ENCODE results near the gene PDIA6.

PDIA6 gene

GRCh38 chr2:10833021-10833420 is 20.4 kb upstream of the PDIA6 start:
- Histone ChIP-seq H3K9me3 (ENCODE audit: control insufficient read depth in 1 of 2, low read length in 2 of 2) (no peaks in the 10 kb centered on the region), H3K9ac (ENCODE audit: low read depth in 1 of 2, low read length in 2 of 2) (no peak overlapping the region), H3K36me3 (ENCODE audit: control insufficient read depth in 1 of 2, insufficient read depth in 2 of 2, low read length in 2 of 2) (no peaks in the 10 kb centered on the region), H3K27me3 (ENCODE audit: control insufficient read depth in 1 of 2, insufficient read depth in 2 of 2, low read length in 2 of 2) (peaks cover 4 to 5% of the 10 kb centered on the region in 2 donors), H3K4me1 (ENCODE audit: control insufficient read depth in 1 of 2, insufficient read depth in 2 of 2, low read length in 2 of 2) (peaks cover 10 to 13% of the 10 kb centered on the region in 2 donors), H3K4me3 (ENCODE audit: low read depth in 1 of 2, low read length in 2 of 2) (no peak overlapping the region), H3K27ac (ENCODE audit: low read depth, low read length) (no peak overlapping the region)

GRCh38 chr2:10832203-10832936 is 19.8 kb upstream of the PDIA6 start:
- Histone ChIP-seq H3K27ac (ENCODE audit: low read depth, low read length) (no peak overlapping the region), H3K9ac (ENCODE audit: low read depth in 1 of 2, low read length in 2 of 2) (no peak overlapping the region), H3K4me3 (ENCODE audit: low read depth in 1 of 2, low read length in 2 of 2) (no peak overlapping the region), H3K27me3 (ENCODE audit: control insufficient read depth in 1 of 2, insufficient read depth in 2 of 2, low read length in 2 of 2) (peaks cover 4 to 5% of the 10 kb centered on the region in 2 donors), H3K9me3 (ENCODE audit: control insufficient read depth in 1 of 2, low read length in 2 of 2) (no peaks in the 10 kb centered on the region), H3K36me3 (ENCODE audit: control insufficient read depth in 1 of 2, insufficient read depth in 2 of 2, low read length in 2 of 2) (no peaks in the 10 kb centered on the region), H3K4me1 (ENCODE audit: control insufficient read depth in 1 of 2, insufficient read depth in 2 of 2, low read length in 2 of 2) (peaks cover 10 to 13% of the 10 kb centered on the region in 2 donors)

- Histone ChIP-seq H3K36me3 (ENCODE audit: control insufficient read depth in 1 of 2, insufficient read depth in 2 of 2, low read length in 2 of 2) (no peaks in the 10 kb centered on the region), H3K4me1 (ENCODE audit: control insufficient read depth in 1 of 2, insufficient read depth in 2 of 2, low read length in 2 of 2) (peaks cover 10 to 13% of the 10 kb centered on the region in 2 donors), H3K9me3 (ENCODE audit: control insufficient read depth in 1 of 2, low read length in 2 of 2) (no peaks in the 10 kb centered on the region), H3K4me3 (ENCODE audit: low read depth in 1 of 2, low read length in 2 of 2) (no peak overlapping the region), H3K27ac (ENCODE audit: low read depth, low read length) (no peak overlapping the region), H3K9ac (ENCODE audit: low read depth in 1 of 2, low read length in 2 of 2) (no peak overlapping the region), H3K27me3 (ENCODE audit: control insufficient read depth in 1 of 2, insufficient read depth in 2 of 2, low read length in 2 of 2) (peaks cover 4 to 5% of the 10 kb centered on the region in 2 donors)
Measured at GRCh38 chr2:10831400-10831985, 18.9 kb upstream of the PDIA6 start.

DNA sequence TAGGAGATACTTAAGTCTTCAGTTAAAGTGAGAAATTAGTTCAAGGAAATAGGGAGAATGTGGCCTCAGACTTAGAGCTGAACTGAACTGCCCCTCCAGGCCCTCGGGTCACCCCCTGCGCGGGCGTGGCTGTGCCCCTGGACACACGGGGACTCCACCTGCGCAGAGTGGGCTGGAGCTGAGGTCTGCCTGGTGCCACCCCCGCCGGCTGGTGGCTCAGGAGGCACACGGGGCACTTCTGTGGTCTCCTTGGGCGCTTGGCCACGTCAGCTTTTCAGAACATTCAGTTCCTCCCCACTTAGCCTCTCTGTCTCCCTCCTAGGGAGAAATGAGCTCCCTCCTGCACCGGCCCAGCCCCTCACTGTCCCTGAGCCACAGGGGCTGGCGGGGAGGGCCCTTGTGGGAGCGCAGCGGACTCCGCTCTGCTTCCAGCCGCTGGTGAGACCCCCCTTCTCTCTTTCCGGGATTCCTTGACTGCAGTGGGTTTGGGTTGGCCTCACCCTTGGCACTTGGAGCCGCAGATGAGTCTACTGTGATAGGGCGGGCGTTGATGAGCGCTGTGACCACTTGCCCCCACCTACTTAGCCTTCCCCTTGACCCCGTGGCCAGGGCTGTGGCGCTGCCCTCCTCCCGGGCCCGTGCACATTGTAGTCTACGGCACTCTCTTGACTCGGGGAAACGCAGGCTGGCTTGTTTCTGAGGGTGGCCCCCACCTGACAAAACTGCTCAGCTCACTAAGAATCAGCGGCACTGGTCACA is 18.2 kb upstream of the PDIA6 start:
- Histone ChIP-seq H3K27ac (ENCODE audit: low read depth, low read length) (no peak overlapping the region), H3K4me3 (ENCODE audit: low read depth in 1 of 2, low read length in 2 of 2) (no peak overlapping the region), H3K9me3 (ENCODE audit: control insufficient read depth in 1 of 2, low read length in 2 of 2) (no peaks in the 10 kb centered on the region), H3K27me3 (ENCODE audit: control insufficient read depth in 1 of 2, insufficient read depth in 2 of 2, low read length in 2 of 2) (peaks cover 4 to 5% of the 10 kb centered on the region in 2 donors), H3K4me1 (ENCODE audit: control insufficient read depth in 1 of 2, insufficient read depth in 2 of 2, low read length in 2 of 2) (peaks cover 10 to 13% of the 10 kb centered on the region in 2 donors), H3K36me3 (ENCODE audit: control insufficient read depth in 1 of 2, insufficient read depth in 2 of 2, low read length in 2 of 2) (no peaks in the 10 kb centered on the region), H3K9ac (ENCODE audit: low read depth in 1 of 2, low read length in 2 of 2) (no peak overlapping the region)

GRCh38 chr2:10830203-10830602 is 17.6 kb upstream of the PDIA6 start:
- H3K4me1 ChIP-seq (ENCODE audit: control insufficient read depth in 1 of 2, insufficient read depth in 2 of 2, low read length in 2 of 2): peaks cover 9 to 10% of the 10 kb centered on the region in 2 donors
- no peak overlapping the region for H3K4me3 ChIP-seq (ENCODE audit: low read depth in 1 of 2, low read length in 2 of 2)

DNA sequence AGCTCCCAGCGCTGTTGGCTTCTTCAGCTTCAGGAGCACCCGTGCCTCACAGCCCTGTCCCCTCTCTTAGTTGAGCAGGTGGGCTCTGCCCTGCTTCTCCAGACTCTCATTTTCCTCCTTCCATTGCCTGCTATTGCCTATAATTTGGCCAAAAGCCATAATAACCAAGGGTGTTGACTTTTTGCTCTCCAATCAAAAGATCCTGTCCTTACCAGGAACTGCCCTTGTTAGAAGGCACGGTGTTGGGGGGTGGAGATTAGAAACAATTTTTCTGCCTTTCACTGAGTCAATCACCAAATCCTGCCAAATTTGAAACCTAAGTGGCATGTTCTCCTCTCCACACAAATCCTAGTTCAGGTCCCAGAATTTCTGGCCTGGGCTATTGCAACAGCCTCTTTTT is 16.7 kb upstream of the PDIA6 start:
- peaks cover 7 to 10% of the 10 kb centered on the region in 2 donors for H3K4me1 ChIP-seq (ENCODE audit: control insufficient read depth in 1 of 2, insufficient read depth in 2 of 2, low read length in 2 of 2)
- no peak overlapping the region for H3K4me3 ChIP-seq (ENCODE audit: low read depth in 1 of 2, low read length in 2 of 2)
- no peaks in the 10 kb centered on the region for H3K36me3 ChIP-seq (ENCODE audit: control insufficient read depth in 1 of 2, insufficient read depth in 2 of 2, low read length in 2 of 2)
- no peak overlapping the region for H3K9ac ChIP-seq (ENCODE audit: low read depth in 1 of 2, low read length in 2 of 2)
- peaks cover 4 to 5% of the 10 kb centered on the region in 2 donors for H3K27me3 ChIP-seq (ENCODE audit: control insufficient read depth in 1 of 2, insufficient read depth in 2 of 2, low read length in 2 of 2)
- no peak overlapping the region for H3K27ac ChIP-seq (ENCODE audit: low read depth, low read length)
- no peaks in the 10 kb centered on the region for H3K9me3 ChIP-seq (ENCODE audit: control insufficient read depth in 1 of 2, low read length in 2 of 2)

More at GRCh38 chr2:10830203-10830602, 17.6 kb upstream of the PDIA6 start:
- Histone ChIP-seq H3K36me3 (ENCODE audit: control insufficient read depth in 1 of 2, insufficient read depth in 2 of 2, low read length in 2 of 2) (no peaks in the 10 kb centered on the region), H3K27ac (ENCODE audit: low read depth, low read length) (no peak overlapping the region), H3K9ac (ENCODE audit: low read depth in 1 of 2, low read length in 2 of 2) (no peak overlapping the region), H3K27me3 (ENCODE audit: control insufficient read depth in 1 of 2, insufficient read depth in 2 of 2, low read length in 2 of 2) (peaks cover 4 to 5% of the 10 kb centered on the region in 2 donors), H3K9me3 (ENCODE audit: control insufficient read depth in 1 of 2, low read length in 2 of 2) (no peaks in the 10 kb centered on the region)

- Histone ChIP-seq H3K4me3 (ENCODE audit: low read depth in 1 of 2, low read length in 2 of 2) (no peak overlapping the region), H3K4me1 (ENCODE audit: control insufficient read depth in 1 of 2, insufficient read depth in 2 of 2, low read length in 2 of 2) (peaks cover 7 to 10% of the 10 kb centered on the region in 2 donors), H3K36me3 (ENCODE audit: control insufficient read depth in 1 of 2, insufficient read depth in 2 of 2, low read length in 2 of 2) (no peaks in the 10 kb centered on the region), H3K27me3 (ENCODE audit: control insufficient read depth in 1 of 2, insufficient read depth in 2 of 2, low read length in 2 of 2) (peaks cover 8 to 10% of the 10 kb centered on the region in 2 donors), H3K9me3 (ENCODE audit: control insufficient read depth in 1 of 2, low read length in 2 of 2) (no peaks in the 10 kb centered on the region), H3K9ac (ENCODE audit: low read depth in 1 of 2, low read length in 2 of 2) (no peak overlapping the region), H3K27ac (ENCODE audit: low read depth, low read length) (no peak overlapping the region)
Measured at GRCh38 chr2:10828346-10828745, 15.8 kb upstream of the PDIA6 start.

DNA sequence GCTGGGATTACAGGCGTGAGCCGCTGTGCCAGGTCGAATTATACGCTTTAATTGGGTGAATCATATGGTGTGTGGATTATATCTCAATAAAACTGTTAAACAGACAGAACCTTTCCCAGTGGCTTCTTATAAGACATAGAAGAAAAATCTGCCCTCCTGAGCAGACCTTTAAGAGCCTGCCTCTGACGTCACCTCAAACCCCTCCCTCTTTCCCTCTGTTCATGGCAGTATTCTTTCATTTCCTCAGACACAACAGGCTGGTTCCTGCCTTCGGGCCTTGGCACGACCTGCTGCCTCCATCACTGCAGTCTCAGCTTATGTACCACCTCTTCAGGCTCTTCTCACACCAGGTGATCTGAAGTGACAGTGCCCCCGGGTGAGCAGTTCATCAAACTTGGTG is 14.0 kb upstream of the PDIA6 start:
- H3K27me3 ChIP-seq (ENCODE audit: control insufficient read depth in 1 of 2, insufficient read depth in 2 of 2, low read length in 2 of 2): peaks cover 8 to 9% of the 10 kb centered on the region in 2 donors

GRCh38 chr2:10826026-10826425 is 13.4 kb upstream of the PDIA6 start:
- H3K9me3 ChIP-seq (ENCODE audit: control insufficient read depth in 1 of 2, low read length in 2 of 2): no peaks in the 10 kb centered on the region
- peaks cover 3 to 6% of the 10 kb centered on the region in 2 donors for H3K27me3 ChIP-seq (ENCODE audit: control insufficient read depth in 1 of 2, insufficient read depth in 2 of 2, low read length in 2 of 2)
- peaks cover 4 to 7% of the 10 kb centered on the region in 2 donors for H3K4me1 ChIP-seq (ENCODE audit: control insufficient read depth in 1 of 2, insufficient read depth in 2 of 2, low read length in 2 of 2)
- H3K4me3 ChIP-seq (ENCODE audit: low read depth in 1 of 2, low read length in 2 of 2): no peak overlapping the region
- no peak overlapping the region for H3K9ac ChIP-seq (ENCODE audit: low read depth in 1 of 2, low read length in 2 of 2)
- no peak overlapping the region for H3K27ac ChIP-seq (ENCODE audit: low read depth, low read length)
- H3K36me3 ChIP-seq (ENCODE audit: control insufficient read depth in 1 of 2, insufficient read depth in 2 of 2, low read length in 2 of 2): no peaks in the 10 kb centered on the region

More for the DNA sequence above, 14.0 kb upstream of the PDIA6 start:
- Histone ChIP-seq H3K4me1 (ENCODE audit: control insufficient read depth in 1 of 2, insufficient read depth in 2 of 2, low read length in 2 of 2) (peaks cover 4 to 7% of the 10 kb centered on the region in 2 donors), H3K4me3 (ENCODE audit: low read depth in 1 of 2, low read length in 2 of 2) (no peak overlapping the region), H3K9me3 (ENCODE audit: control insufficient read depth in 1 of 2, low read length in 2 of 2) (no peaks in the 10 kb centered on the region), H3K27ac (ENCODE audit: low read depth, low read length) (no peak overlapping the region), H3K9ac (ENCODE audit: low read depth in 1 of 2, low read length in 2 of 2) (no peak overlapping the region), H3K36me3 (ENCODE audit: control insufficient read depth in 1 of 2, insufficient read depth in 2 of 2, low read length in 2 of 2) (no peaks in the 10 kb centered on the region)

DNA sequence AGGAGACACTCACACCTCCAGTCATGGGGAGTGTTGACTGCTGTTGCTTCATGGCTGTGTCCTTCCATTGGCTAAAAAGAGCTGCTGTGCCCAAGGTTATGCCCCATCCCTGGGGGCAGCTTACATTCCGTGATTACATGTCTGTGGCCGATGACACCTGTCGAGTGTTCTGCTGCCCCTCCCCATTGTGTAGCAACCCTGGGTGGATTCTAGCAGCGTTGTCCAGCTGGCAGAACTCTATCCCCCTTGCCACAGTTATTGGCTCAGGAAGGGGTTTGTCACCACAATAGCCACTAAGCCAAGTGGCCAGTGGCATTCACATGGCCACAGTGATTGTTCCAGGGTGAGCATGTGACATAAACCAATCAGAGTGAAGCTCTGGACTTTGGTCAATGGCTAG is 11.6 kb upstream of the PDIA6 start:
- Histone ChIP-seq H3K27ac (ENCODE audit: low read depth, low read length) (no peak overlapping the region), H3K27me3 (ENCODE audit: control insufficient read depth in 1 of 2, insufficient read depth in 2 of 2, low read length in 2 of 2) (peaks cover 3 to 10% of the 10 kb centered on the region in 2 donors), H3K4me1 (ENCODE audit: control insufficient read depth in 1 of 2, insufficient read depth in 2 of 2, low read length in 2 of 2) (no peaks in the 10 kb centered on the region), H3K36me3 (ENCODE audit: control insufficient read depth in 1 of 2, insufficient read depth in 2 of 2, low read length in 2 of 2) (no peaks in the 10 kb centered on the region), H3K9ac (ENCODE audit: low read depth in 1 of 2, low read length in 2 of 2) (no peak overlapping the region), H3K9me3 (ENCODE audit: control insufficient read depth in 1 of 2, low read length in 2 of 2) (no peaks in the 10 kb centered on the region), H3K4me3 (ENCODE audit: low read depth in 1 of 2, low read length in 2 of 2) (no peak overlapping the region)

All from duodenal mucosa (tissue), 2 donors.